GM08714 (cell line): ENCODE measurements around the gene TPI1.

Source experiments
- H3K4me3 ChIP-seq: fragments of 200-500 bp; sonication (Bioruptor generic); 2 replicates; pipeline ENCODE4 v1.5.1; 2014; ENCODE audit warnings: mild to moderate bottlenecking, low read length, inconsistent platforms
- ZNF274 ChIP-seq: IDR thresholded peaks from 2 replicates; pipeline ENCODE4 v1.6.1; 2012; ENCODE audit warnings: mild to moderate bottlenecking, low read depth, low read length

Gene TPI1

GRCh38 chr12:6849976-6850560 lies 17.3 kb upstream of the TPI1 start:
- peak overlapping the region; percentile 88 for H3K4me3 ChIP-seq
- no peak for TF ChIP-seq ZNF274

- no peak for TF ChIP-seq ZNF274
Observed at GRCh38 chr12:6850796-6851152, 16.6 kb upstream of the TPI1 start.

GRCh38 chr12:6851153-6851920 lies 16.0 kb upstream of the TPI1 start, which contains the start of gene CDCA3:
Gene CDCA3 (minus strand): TSS chr12:6851286. CDS start chr12:6850952, 334 bp downstream.
- TF ChIP-seq ZNF274: no peak
- H3K4me3 ChIP-seq: peak within 1 kb of the TSS; percentile 88

More at GRCh38 chr12:6850796-6851152, 16.6 kb upstream of the TPI1 start:
- H3K4me3 ChIP-seq: peak overlapping the region; percentile 88

GRCh38 chr12:6851921-6852650 lies 15.2 kb upstream of the TPI1 start, which contains the start of gene USP5:
Gene USP5 (plus strand): TSS chr12:6852150. CDS start chr12:6852180, 30 bp downstream.
- TF ChIP-seq ZNF274: no peak
- peak within 1 kb of the TSS; percentile 88 for H3K4me3 ChIP-seq

GRCh38 chr12:6852651-6853354 lies 14.5 kb upstream of the TPI1 start:
- TF ChIP-seq ZNF274: no peak
- peak overlapping the region; percentile 65 for H3K4me3 ChIP-seq

GRCh38 chr12:6853626-6854025 lies 13.7 kb upstream of the TPI1 start:
- TF ChIP-seq ZNF274: no peak
- no peak overlapping the region; the same call in 1 of the 2 replicates for H3K4me3 ChIP-seq

- no peak for TF ChIP-seq ZNF274
Observed at GRCh38 chr12:6854036-6854435, 13.3 kb upstream of the TPI1 start.

GRCh38 chr12:6855322-6855721 lies 12.0 kb upstream of the TPI1 start:
- H3K4me3 ChIP-seq: no peak overlapping the region
- TF ChIP-seq ZNF274: no peak

More at GRCh38 chr12:6854036-6854435, 13.3 kb upstream of the TPI1 start:
- no peak overlapping the region for H3K4me3 ChIP-seq

- no peak for TF ChIP-seq ZNF274
- H3K4me3 ChIP-seq: no peak overlapping the region
Observed at GRCh38 chr12:6858799-6859198, 8.5 kb upstream of the TPI1 start.

- no peak overlapping the region for H3K4me3 ChIP-seq
- no peak for TF ChIP-seq ZNF274
Observed at GRCh38 chr12:6860116-6860515, 7.2 kb upstream of the TPI1 start.

GRCh38 chr12:6860942-6861341 lies 6.4 kb upstream of the TPI1 start:
- no peak for TF ChIP-seq ZNF274
- no peak overlapping the region for H3K4me3 ChIP-seq

- no peak overlapping the region for H3K4me3 ChIP-seq
- TF ChIP-seq ZNF274: no peak
Observed at GRCh38 chr12:6861391-6861790, 5.9 kb upstream of the TPI1 start.

GRCh38 chr12:6863033-6863432 lies 4.3 kb upstream of the TPI1 start:
- no peak for TF ChIP-seq ZNF274
- H3K4me3 ChIP-seq: no peak overlapping the region
